T-helper 22 cell (primary cell): ENCODE data around the gene ARSJ.
A peak's percentile ranks its signal among the peaks of the same experiment; 100 is the strongest.
"Not testable (repeated sequence)": the region's sequence is repeated elsewhere in the genome, so short reads cannot be mapped to it uniquely, and the experiment has no call there.

Source experiments
- DNase-seq: peaks from one replicate; pipeline ENCODE4 v3.0.0-alpha.2; 2020; ENCODE audit warnings: low read depth

Gene ARSJ

GRCh38 chr4:113957956-113958355 lies 21.5 kb downstream of the ARSJ start:
- DNase-seq: no peak

GRCh38 chr4:113955948-113956347 lies 23.5 kb downstream of the ARSJ start:
- DNase-seq: no peak

GRCh38 chr4:113955411-113955810 lies 24.0 kb downstream of the ARSJ start:
- DNase-seq: no peak

GRCh38 chr4:113953888-113954287 lies 25.6 kb downstream of the ARSJ start:
- no peak for DNase-seq

GRCh38 chr4:113952452-113953029 lies 26.9 kb downstream of the ARSJ start:
- no peak for DNase-seq

GRCh38 chr4:113951263-113951662 lies 28.2 kb downstream of the ARSJ start:
- no peak for DNase-seq

- no peak for DNase-seq
These were observed 29.2 kb downstream of the ARSJ start for GRCh38 chr4:113950207-113950606.

- no peak for DNase-seq
These were observed 32.0 kb downstream of the ARSJ start for GRCh38 chr4:113947484-113947883.

- no peak for DNase-seq
These were observed 33.5 kb downstream of the ARSJ start for GRCh38 chr4:113945906-113946305.

GRCh38 chr4:113943863-113944262 lies 35.6 kb downstream of the ARSJ start:
- DNase-seq: no peak

- no peak for DNase-seq
These were observed 36.4 kb downstream of the ARSJ start for GRCh38 chr4:113943085-113943484.

GRCh38 chr4:113941836-113942235 lies 37.6 kb downstream of the ARSJ start:
- no peak for DNase-seq

- DNase-seq: not testable (repeated sequence)
These were observed 39.3 kb downstream of the ARSJ start for GRCh38 chr4:113940103-113940502.

- DNase-seq: no peak
These were observed 44.3 kb downstream of the ARSJ start for GRCh38 chr4:113935190-113935589.

- DNase-seq: not testable (repeated sequence)
These were observed 54.7 kb downstream of the ARSJ start for GRCh38 chr4:113924706-113925105.

GRCh38 chr4:113921089-113921794 lies 58.2 kb downstream of the ARSJ start:
- DNase-seq: no peak

- no peak for DNase-seq
These were observed 59.8 kb downstream of the ARSJ start for GRCh38 chr4:113919611-113920010.

- DNase-seq: no peak
These were observed 60.3 kb downstream of the ARSJ start for GRCh38 chr4:113919145-113919544.

- no peak for DNase-seq
These were observed 70.6 kb downstream of the ARSJ start for GRCh38 chr4:113908829-113909228.

- no peak for DNase-seq
These were observed 71.9 kb downstream of the ARSJ start for GRCh38 chr4:113907559-113907958.

- DNase-seq: no peak
These were observed 74.1 kb downstream of the ARSJ start for GRCh38 chr4:113905301-113905700.

GRCh38 chr4:113904877-113905276 lies 74.6 kb downstream of the ARSJ start:
- DNase-seq: no peak

- peak; percentile 55 for DNase-seq
These were observed 77.3 kb downstream of the ARSJ start for GRCh38 chr4:113901994-113902787.
